Measurements from ENCODE around the gene EIF3L. TPM values are rescaled to one million over a fixed set of nuclear protein-coding genes. Genes with fewer than 3 reads are reported as not detected.

Gene EIF3L
- total and polyA plus RNA-seq, 2 experiments from 2014 or later = 206 to 346 TPM

- Histone ChIP-seq H3K4me1 (ENCODE audit: insufficient read depth) (0 out of 2 replicates have a peak, but pooled peaks cover 3% of the 10 kb centered on the region), H3F3A (ENCODE audit: insufficient read depth) (no peaks in the 10 kb centered on the region), H4K20me1 (ENCODE audit: insufficient read depth) (no peaks in the 10 kb centered on the region), H2AFZ (no peak overlapping the region), H3K27me3 (replicated peaks; ENCODE audit: insufficient read depth) (no peaks in the 10 kb centered on the region), H3K9ac (no peak overlapping the region), H3K9me3 (ENCODE audit: low read depth) (no peaks in the 10 kb centered on the region), H3K79me2 (ENCODE audit: insufficient read depth) (no peaks in the 10 kb centered on the region), H3K27ac (no peak overlapping the region), H3K4me2 (ENCODE audit: unreplicated experiment) (no peak overlapping the region), H3K4me3 (no peak overlapping the region), H3K9me2 (ENCODE audit: insufficient read depth) (no peaks in the 10 kb centered on the region), H3K36me3 (ENCODE audit: low read depth) (no peaks in the 10 kb centered on the region)
- in situ Hi-C loops (cut with MboI) = no loop called here
- no peak for TF ChIP-seq EZH2 (IDR thresholded peaks at IDR 0.05; ENCODE audit: insufficient read depth, poor library complexity, severe bottlenecking)
- TF ChIP-seq EZH2phosphoT487 (IDR thresholded peaks at IDR 0.05; ENCODE audit: insufficient read depth, low read depth) = no peak
- DNase-seq = no peak
- 91 to 92% methylated on average over 23 of the region's 23 CpGs for WGBS, 2 experiments (ENCODE audit: low coverage in 1 of 2, low lambda C conversion rate in 2 of 2, missing lambda C conversion rate in 2 of 2)
Measured at GRCh38 chr22:37816543-37817180, 32.6 kb upstream of the EIF3L start.

GRCh38 chr22:37817705-37818408, 31.4 kb upstream of the EIF3L start:
- Histone ChIP-seq H3K9me3 (ENCODE audit: low read depth) (no peaks in the 10 kb centered on the region), H3K9me2 (ENCODE audit: insufficient read depth) (no peaks in the 10 kb centered on the region), H3K4me1 (ENCODE audit: insufficient read depth) (0 out of 2 replicates have a peak, but pooled peaks cover 3% of the 10 kb centered on the region), H3K27ac (no peak overlapping the region), H3K4me2 (ENCODE audit: unreplicated experiment) (peak overlapping the region; percentile 95), H2AFZ (peak overlapping the region; percentile 91), H3K79me2 (ENCODE audit: insufficient read depth) (no peaks in the 10 kb centered on the region), H3K4me3 (peak overlapping the region; percentile 65), H3F3A (ENCODE audit: insufficient read depth) (no peaks in the 10 kb centered on the region), H3K36me3 (ENCODE audit: low read depth) (no peaks in the 10 kb centered on the region), H3K27me3 (replicated peaks; ENCODE audit: insufficient read depth) (no peaks in the 10 kb centered on the region), H4K20me1 (ENCODE audit: insufficient read depth) (no peaks in the 10 kb centered on the region), H3K9ac (peak overlapping the region; percentile 68)
- TF ChIP-seq EZH2 (IDR thresholded peaks at IDR 0.05; ENCODE audit: insufficient read depth, poor library complexity, severe bottlenecking) (no peak), EZH2phosphoT487 (IDR thresholded peaks at IDR 0.05; ENCODE audit: insufficient read depth, low read depth) (no peak)
- WGBS, 2 experiments (ENCODE audit: low coverage in 1 of 2, low lambda C conversion rate in 2 of 2, missing lambda C conversion rate in 2 of 2) = 1 to 3% methylated on average over 24 to 28 of the region's 29 CpGs
- peak; percentile 86 for DNase-seq
- in situ Hi-C loops (cut with MboI) = no loop called here

- H3K4me3 ChIP-seq = peak overlapping the region; percentile 65
- H3K27ac ChIP-seq = no peak overlapping the region
- H2AFZ ChIP-seq = peak overlapping the region; percentile 47
- no peaks in the 10 kb centered on the region for H3K79me2 ChIP-seq (ENCODE audit: insufficient read depth)
- no peaks in the 10 kb centered on the region for H3K9me3 ChIP-seq (ENCODE audit: low read depth)
- H3F3A ChIP-seq (ENCODE audit: insufficient read depth) = no peaks in the 10 kb centered on the region
- H3K27me3 ChIP-seq (replicated peaks; ENCODE audit: insufficient read depth) = no peaks in the 10 kb centered on the region
- WGBS, 2 experiments (ENCODE audit: low coverage in 1 of 2, low lambda C conversion rate in 2 of 2, missing lambda C conversion rate in 2 of 2) = 4 to 5% methylated on average over 62 to 63 of the region's 68 CpGs
- H3K36me3 ChIP-seq (ENCODE audit: low read depth) = no peaks in the 10 kb centered on the region
- in situ Hi-C loops (cut with MboI) = no loop called here
- 0 out of 2 replicates have a peak, but pooled peaks cover 3% of the 10 kb centered on the region for H3K4me1 ChIP-seq (ENCODE audit: insufficient read depth)
- H3K4me2 ChIP-seq (ENCODE audit: unreplicated experiment) = peak overlapping the region; percentile 95
- H4K20me1 ChIP-seq (ENCODE audit: insufficient read depth) = no peaks in the 10 kb centered on the region
- H3K9me2 ChIP-seq (ENCODE audit: insufficient read depth) = no peaks in the 10 kb centered on the region
- DNase-seq = peak; percentile 84
- no peak overlapping the region for H3K9ac ChIP-seq
- TF ChIP-seq EZH2 (IDR thresholded peaks at IDR 0.05; ENCODE audit: insufficient read depth, poor library complexity, severe bottlenecking) = no peak
Measured at GRCh38 chr22:37818409-37819104, 30.7 kb upstream of the EIF3L start.

DNA sequence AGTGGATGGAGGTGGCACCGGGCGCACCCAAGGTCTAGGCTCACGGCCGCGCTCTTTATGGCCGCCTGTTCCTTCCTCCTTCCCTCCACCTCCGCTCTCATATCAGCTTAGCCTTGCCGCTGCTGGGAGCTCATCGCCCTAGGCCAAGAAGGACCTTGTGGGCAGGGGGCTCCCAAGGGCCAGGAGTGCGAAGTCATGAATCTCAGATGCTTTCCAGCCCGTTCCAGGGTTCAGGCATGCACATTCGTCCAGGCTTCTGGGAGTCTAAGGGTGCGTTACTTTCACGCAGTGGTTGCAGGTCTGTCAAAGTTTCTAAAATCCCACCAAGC, 30.1 kb upstream of the EIF3L start:
- Histone ChIP-seq H3K9me3 (ENCODE audit: low read depth) (no peaks in the 10 kb centered on the region), H3K79me2 (ENCODE audit: insufficient read depth) (no peaks in the 10 kb centered on the region), H3K36me3 (ENCODE audit: low read depth) (no peaks in the 10 kb centered on the region), H3K9me2 (ENCODE audit: insufficient read depth) (no peaks in the 10 kb centered on the region), H3K4me3 (peak overlapping the region; percentile 65; the same call in 1 of the 2 replicates), H3K27ac (no peak overlapping the region), H2AFZ (peak overlapping the region; percentile 47), H3K27me3 (replicated peaks; ENCODE audit: insufficient read depth) (no peaks in the 10 kb centered on the region), H3F3A (ENCODE audit: insufficient read depth) (no peaks in the 10 kb centered on the region), H3K4me1 (ENCODE audit: insufficient read depth) (0 out of 2 replicates have a peak, but pooled peaks cover 3% of the 10 kb centered on the region), H4K20me1 (ENCODE audit: insufficient read depth) (no peaks in the 10 kb centered on the region), H3K4me2 (ENCODE audit: unreplicated experiment) (peak overlapping the region; percentile 95), H3K9ac (no peak overlapping the region)
- no peak for DNase-seq
- in situ Hi-C loops (cut with MboI) = no loop called here
- TF ChIP-seq EZH2 (IDR thresholded peaks at IDR 0.05; ENCODE audit: insufficient read depth, poor library complexity, severe bottlenecking) (no peak), EZH2phosphoT487 (IDR thresholded peaks at IDR 0.05; ENCODE audit: insufficient read depth, low read depth) (no peak)
- WGBS, 2 experiments (ENCODE audit: low coverage in 1 of 2, low lambda C conversion rate in 2 of 2, missing lambda C conversion rate in 2 of 2) = 49 to 51% methylated on average over 14 of the region's 14 CpGs

Data from GM23248 (cell line).